ENCODE measurements around the gene ZNF558. TPM values are rescaled to one million over a fixed set of nuclear protein-coding genes. Genes with fewer than 3 reads are reported as not detected.
"Not testable (repeated sequence)": the region's sequence is repeated elsewhere in the genome, so short reads cannot be mapped to it uniquely, and the experiment has no call there.

Gene ZNF558
- polyA plus RNA-seq, 1 of the 3 experiments (the other 2 are of a cell fraction) = 22.5 TPM

- Histone ChIP-seq H3K4me3 (ENCODE audit: low read depth in 2 of 2, low read length in 1 of 2) (no peak overlapping the region), H3K79me2 (ENCODE audit: insufficient read depth) (no peaks in the 10 kb centered on the region), H3K27ac (ENCODE audit: low read depth in 2 of 2, low read length in 1 of 2) (no peak overlapping the region), H3K9me3 (peaks cover 30% of the 10 kb centered on the region), H3K4me1 (ENCODE audit: control insufficient read depth in 1 of 2, insufficient read depth in 2 of 2, low read depth in 1 of 2, low read length in 1 of 2) (no peaks in the 10 kb centered on the region), H3K9me2 (no peaks in the 10 kb centered on the region), H3F3A (replicated peaks; ENCODE audit: insufficient read depth) (peaks cover 4% of the 10 kb centered on the region), H4K20me1 (ENCODE audit: insufficient read depth) (no peaks in the 10 kb centered on the region), H3K9ac (no peak overlapping the region), H2AFZ (ENCODE audit: low read depth) (no peak overlapping the region), H3K36me3 (replicated peaks in 1 of 2; ENCODE audit: control insufficient read depth in 1 of 2, insufficient read depth in 2 of 2, low read length in 1 of 2) (peaks cover 28 to 52% of the 10 kb centered on the region in 2 experiments), H3K27me3 (ENCODE audit: insufficient read depth) (no peaks in the 10 kb centered on the region), H3K4me2 (no peak overlapping the region)
- TF ChIP-seq RFX5 (IDR thresholded peaks at IDR 0.05; ENCODE audit: low read length) = no peak
- TF ChIP-seq USF1 (IDR thresholded peaks at IDR 0.05; ENCODE audit: borderline replicate concordance, low read depth) = no peak
- TF ChIP-seq NRF1 (IDR thresholded peaks at IDR 0.05; ENCODE audit: low read depth, low read length) = no peak
- no peak for TF ChIP-seq ELF1 (IDR thresholded peaks at IDR 0.05)
- TF ChIP-seq RXRA (IDR thresholded peaks at IDR 0.05; ENCODE audit: borderline replicate concordance, low read depth) = no peak
- TF ChIP-seq TAF1 (IDR thresholded peaks at IDR 0.05; ENCODE audit: borderline replicate concordance, low read depth, low read length) = no peak
- TF ChIP-seq RAD21 (IDR thresholded peaks at IDR 0.05; ENCODE audit: low read length) = no peak
- TF ChIP-seq TEAD4 (IDR thresholded peaks at IDR 0.05; ENCODE audit: borderline replicate concordance, insufficient read depth) = no peak
- TF ChIP-seq RCOR1 (IDR thresholded peaks at IDR 0.05; ENCODE audit: low read length) = no peak
- TF ChIP-seq FOXJ3 (CRISPR knock-in tag; IDR thresholded peaks at IDR 0.05) = no peak
- no peak for TF ChIP-seq EZH2phosphoT487 (IDR thresholded peaks at IDR 0.05; ENCODE audit: borderline replicate concordance, low read depth)
- no peak for TF ChIP-seq MXI1 (IDR thresholded peaks at IDR 0.05; ENCODE audit: low read depth, low read length)
- no peak for TF ChIP-seq TCF12 (IDR thresholded peaks at IDR 0.05)
- ChIA-PET CTCF (no interaction called here), POLR2A (no interaction called here)
- 95% methylated on average over 1 of the region's 1 CpG for WGBS (ENCODE audit: low lambda C conversion rate)
- DNase-seq = no peak
These were observed 25.4 kb downstream of the ZNF558 start for GRCh38 chr19:8806661-8807060.

- ChIA-PET POLR2A (no interaction called here), CTCF (no interaction called here)
- H3F3A ChIP-seq (replicated peaks; ENCODE audit: insufficient read depth) = no peaks in the 10 kb centered on the region
- no peaks in the 10 kb centered on the region for H3K9me2 ChIP-seq
- H3K27ac ChIP-seq (ENCODE audit: low read depth in 2 of 2, low read length in 1 of 2) = no peak overlapping the region
- no peaks in the 10 kb centered on the region for H3K36me3 ChIP-seq (replicated peaks in 1 of 2; ENCODE audit: control insufficient read depth in 1 of 2, insufficient read depth in 2 of 2, low read length in 1 of 2)
- no peaks in the 10 kb centered on the region; the same call in 1 of the 2 replicates for H3K9me3 ChIP-seq
- 0% methylated on average over 1 of the region's 1 CpG for WGBS (ENCODE audit: low lambda C conversion rate)
- H3K4me2 ChIP-seq = no peak overlapping the region
- H3K4me3 ChIP-seq (ENCODE audit: low read depth in 2 of 2, low read length in 1 of 2) = no peak overlapping the region
- no peaks in the 10 kb centered on the region for H3K27me3 ChIP-seq (ENCODE audit: insufficient read depth)
- H4K20me1 ChIP-seq (ENCODE audit: insufficient read depth) = no peaks in the 10 kb centered on the region
- no peaks in the 10 kb centered on the region for H3K4me1 ChIP-seq (ENCODE audit: control insufficient read depth in 1 of 2, insufficient read depth in 2 of 2, low read depth in 1 of 2, low read length in 1 of 2)
- TF ChIP-seq ELF1 (IDR thresholded peaks at IDR 0.05) = no peak
- TF ChIP-seq RAD21 (IDR thresholded peaks at IDR 0.05; ENCODE audit: low read length) = no peak
- TF ChIP-seq SIN3A (IDR thresholded peaks at IDR 0.05; ENCODE audit: borderline replicate concordance, low read depth, low read length) = no peak
- TF ChIP-seq REST (IDR thresholded peaks at IDR 0.05; ENCODE audit: low read depth, low read length) = no peak
- no peak overlapping the region for H3K9ac ChIP-seq
- H2AFZ ChIP-seq (ENCODE audit: low read depth) = no peak overlapping the region
- H3K79me2 ChIP-seq (ENCODE audit: insufficient read depth) = no peaks in the 10 kb centered on the region
- no peak for DNase-seq
These were observed 37.3 kb downstream of the ZNF558 start for GRCh38 chr19:8794823-8795222.

GRCh38 chr19:8773587-8773986 lies 58.5 kb downstream of the ZNF558 start:
- H3K27me3 ChIP-seq (ENCODE audit: insufficient read depth); H3K4me1 ChIP-seq (ENCODE audit: control insufficient read depth in 1 of 2, insufficient read depth in 2 of 2, low read depth in 1 of 2, low read length in 1 of 2); H3K4me2 ChIP-seq; H3F3A ChIP-seq (replicated peaks; ENCODE audit: insufficient read depth); H4K20me1 ChIP-seq (ENCODE audit: insufficient read depth); H3K27ac ChIP-seq (ENCODE audit: low read depth in 2 of 2, low read length in 1 of 2); H3K9me2 ChIP-seq; H3K36me3 ChIP-seq (replicated peaks in 1 of 2; ENCODE audit: control insufficient read depth in 1 of 2, insufficient read depth in 2 of 2, low read length in 1 of 2); H3K4me3 ChIP-seq (ENCODE audit: low read depth in 2 of 2, low read length in 1 of 2); H3K79me2 ChIP-seq (ENCODE audit: insufficient read depth); H2AFZ ChIP-seq (ENCODE audit: low read depth); H3K9ac ChIP-seq; H3K9me3 ChIP-seq; POLR2A ChIA-PET; DNase-seq; CTCF ChIA-PET: not testable (repeated sequence)
- WGBS (ENCODE audit: low lambda C conversion rate) = no CpG with 5 or more reads among the region's 12 CpGs

- 0% methylated on average over 2 of the region's 8 CpGs for WGBS (ENCODE audit: low lambda C conversion rate)
- not testable (repeated sequence) for DNase-seq
These were observed 62.8 kb downstream of the ZNF558 start for GRCh38 chr19:8769265-8769664.

More at GRCh38 chr19:8769265-8769664, 62.8 kb downstream of the ZNF558 start:
- H3K9me2 ChIP-seq; H3K4me3 ChIP-seq (ENCODE audit: low read depth in 2 of 2, low read length in 1 of 2); H3F3A ChIP-seq (replicated peaks; ENCODE audit: insufficient read depth); CTCF ChIA-PET; H3K27ac ChIP-seq (ENCODE audit: low read depth in 2 of 2, low read length in 1 of 2); H3K27me3 ChIP-seq (ENCODE audit: insufficient read depth); H3K9me3 ChIP-seq; H3K9ac ChIP-seq; H3K79me2 ChIP-seq (ENCODE audit: insufficient read depth); POLR2A ChIA-PET; H4K20me1 ChIP-seq (ENCODE audit: insufficient read depth); H3K36me3 ChIP-seq (replicated peaks in 1 of 2; ENCODE audit: control insufficient read depth in 1 of 2, insufficient read depth in 2 of 2, low read length in 1 of 2); H3K4me2 ChIP-seq; H3K4me1 ChIP-seq (ENCODE audit: control insufficient read depth in 1 of 2, insufficient read depth in 2 of 2, low read depth in 1 of 2, low read length in 1 of 2); H2AFZ ChIP-seq (ENCODE audit: low read depth): not testable (repeated sequence)
